HTERT RPE-1 (cell line): Measurements from ENCODE around the gene DCLRE1B.

ENCODE experiments used
- in situ Hi-C: fragments of 300-500 bp; cut with MboI; formaldehyde crosslinking; loops from 4 replicates; pipeline ENCODE4 v1.14.3; 2020; ENCODE audit warnings: low sequenced_read_pairs

Gene DCLRE1B

GRCh38 chr1:113904674-113905434 lies at the start of gene DCLRE1B, which contains the start of gene AP4B1:
Gene DCLRE1B, plus strand, starts transcription at chr1:113905326. Its CDS starts 261 bp downstream, at chr1:113905587.
Gene AP4B1, minus strand, starts transcription at chr1:113904799. Its CDS starts 82 bp downstream, at chr1:113904717.
- in situ Hi-C loops = no loop called here

- in situ Hi-C loops = no loop called here
Observed at GRCh38 chr1:113855630-113856400, 49.3 kb upstream of the DCLRE1B start.

- in situ Hi-C loops = no loop called here
Observed at GRCh38 chr1:113856401-113856790, 48.7 kb upstream of the DCLRE1B start.

- in situ Hi-C loops = no loop called here
Observed at GRCh38 chr1:113857776-113858175, 47.4 kb upstream of the DCLRE1B start.

- in situ Hi-C loops = no loop called here
Observed at GRCh38 chr1:113858418-113858817, 46.7 kb upstream of the DCLRE1B start.

- in situ Hi-C loops = no loop called here
Observed at GRCh38 chr1:113858982-113859381, 46.1 kb upstream of the DCLRE1B start.

- in situ Hi-C loops = no loop called here
Observed at GRCh38 chr1:113859478-113860175, 45.5 kb upstream of the DCLRE1B start.

- in situ Hi-C loops = no loop called here
Observed at GRCh38 chr1:113860891-113861290, 44.2 kb upstream of the DCLRE1B start.

- in situ Hi-C loops = no loop called here
Observed at GRCh38 chr1:113861641-113862040, 43.5 kb upstream of the DCLRE1B start.

GRCh38 chr1:113868387-113869083 lies 36.6 kb upstream of the DCLRE1B start:
- in situ Hi-C loops = no loop called here

- in situ Hi-C loops = no loop called here
Observed at GRCh38 chr1:113870778-113871177, 34.3 kb upstream of the DCLRE1B start.

GRCh38 chr1:113871597-113872113 lies 33.5 kb upstream of the DCLRE1B start, which contains the start of gene PTPN22:
Gene PTPN22, minus strand, starts transcription at chr1:113871712.
- in situ Hi-C loops = no loop called here

- in situ Hi-C loops = no loop called here
Observed at GRCh38 chr1:113872219-113872935, 32.7 kb upstream of the DCLRE1B start.

GRCh38 chr1:113874012-113874879 lies 30.9 kb upstream of the DCLRE1B start:
- in situ Hi-C loops = no loop called here

- in situ Hi-C loops = no loop called here
Observed at GRCh38 chr1:113875714-113876113, 29.4 kb upstream of the DCLRE1B start.

- in situ Hi-C loops = no loop called here
Observed at GRCh38 chr1:113876176-113876575, 28.9 kb upstream of the DCLRE1B start.

- in situ Hi-C loops = no loop called here
Observed at GRCh38 chr1:113879739-113880038, 25.4 kb upstream of the DCLRE1B start.

GRCh38 chr1:113881661-113882060 lies 23.5 kb upstream of the DCLRE1B start:
- in situ Hi-C loops = no loop called here
